ENCODE data around the gene CCDC107. TPM values are rescaled to one million over a fixed set of nuclear protein-coding genes. Genes with fewer than 3 reads are reported as not detected.
A peak's percentile ranks its signal among the peaks of the same experiment; 100 is the strongest.
"Not testable (repeated sequence)": the region's sequence is repeated elsewhere in the genome, so short reads cannot be mapped to it uniquely, and the experiment has no call there.

The CCDC107 gene
- total RNA-seq, 3 donors from 2014 or later (not counting 1 experiment from before 2014, with no cell fraction given): 30.9 to 37.9 (median 36.8) TPM

GRCh38 chr9:35639631-35640030 lies 18.5 kb upstream of the CCDC107 start:
- peaks cover 54% of the 10 kb centered on the region for H3K4me1 ChIP-seq (ENCODE audit: control insufficient read depth, insufficient read depth, low read length)
- H3K27ac ChIP-seq (ENCODE audit: low read length): peak overlapping the region; percentile 80
- no peaks in the 10 kb centered on the region for H3K36me3 ChIP-seq (ENCODE audit: control insufficient read depth, insufficient read depth, low read length)
- DNase-seq: no peak
- Mint-ChIP-seq H3K36me3 (no peaks in the 10 kb centered on the region), H3K27ac (peak overlapping the region; percentile 94 to 97), H3K4me3 (peak overlapping the region; percentile 68), H3K4me1 (peaks cover 72 to 82% of the 10 kb centered on the region in 2 donors), H3K27me3 (ENCODE audit: low read depth in 2 of 2) (no peaks in the 10 kb centered on the region), H3K9me3 (no peaks in the 10 kb centered on the region)
- TF ChIP-seq, protein P1, sequence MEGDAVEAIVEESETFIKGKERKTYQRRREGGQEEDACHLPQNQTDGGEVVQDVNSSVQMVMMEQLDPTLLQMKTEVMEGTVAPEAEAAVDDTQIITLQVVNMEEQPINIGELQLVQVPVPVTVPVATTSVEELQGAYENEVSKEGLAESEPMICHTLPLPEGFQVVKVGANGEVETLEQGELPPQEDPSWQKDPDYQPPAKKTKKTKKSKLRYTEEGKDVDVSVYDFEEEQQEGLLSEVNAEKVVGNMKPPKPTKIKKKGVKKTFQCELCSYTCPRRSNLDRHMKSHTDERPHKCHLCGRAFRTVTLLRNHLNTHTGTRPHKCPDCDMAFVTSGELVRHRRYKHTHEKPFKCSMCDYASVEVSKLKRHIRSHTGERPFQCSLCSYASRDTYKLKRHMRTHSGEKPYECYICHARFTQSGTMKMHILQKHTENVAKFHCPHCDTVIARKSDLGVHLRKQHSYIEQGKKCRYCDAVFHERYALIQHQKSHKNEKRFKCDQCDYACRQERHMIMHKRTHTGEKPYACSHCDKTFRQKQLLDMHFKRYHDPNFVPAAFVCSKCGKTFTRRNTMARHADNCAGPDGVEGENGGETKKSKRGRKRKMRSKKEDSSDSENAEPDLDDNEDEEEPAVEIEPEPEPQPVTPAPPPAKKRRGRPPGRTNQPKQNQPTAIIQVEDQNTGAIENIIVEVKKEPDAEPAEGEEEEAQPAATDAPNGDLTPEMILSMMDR (IDR thresholded peaks at IDR 0.05): no peak
- H3K9me3 ChIP-seq (ENCODE audit: control insufficient read depth, insufficient read depth, low read length): no peaks in the 10 kb centered on the region
- ATAC-seq: peak in 2 of 3 donors; percentile 25 to 27
- intact Hi-C loops (cut with micrococcal nuclease): no loop called here
- WGBS (ENCODE audit: insufficient coverage): no CpG with 5 or more reads among the region's 1 CpG
- no peak overlapping the region for H3K4me3 ChIP-seq (ENCODE audit: low read length)
- H3K27me3 ChIP-seq (ENCODE audit: control insufficient read depth, insufficient read depth, low read length): no peaks in the 10 kb centered on the region

GRCh38 chr9:35640431-35640830 lies 17.7 kb upstream of the CCDC107 start:
- H3K4me3 ChIP-seq (ENCODE audit: low read length); ATAC-seq; H3K36me3 ChIP-seq (ENCODE audit: control insufficient read depth, insufficient read depth, low read length); H3K9me3 Mint-ChIP-seq; H3K4me3 Mint-ChIP-seq; H3K9me3 ChIP-seq (ENCODE audit: control insufficient read depth, insufficient read depth, low read length); H3K27me3 ChIP-seq (ENCODE audit: control insufficient read depth, insufficient read depth, low read length); H3K36me3 Mint-ChIP-seq; DNase-seq; H3K27me3 Mint-ChIP-seq (ENCODE audit: low read depth in 2 of 2); intact Hi-C loops (cut with micrococcal nuclease); H3K27ac ChIP-seq (ENCODE audit: low read length): not testable (repeated sequence)
- Mint-ChIP-seq H3K4me1 (peaks cover 66 to 75% of the 10 kb centered on the region in 2 donors), H3K27ac (peak overlapping the region; percentile 94 to 97)
- peaks cover 61% of the 10 kb centered on the region for H3K4me1 ChIP-seq (ENCODE audit: control insufficient read depth, insufficient read depth, low read length)
- 99% methylated on average over 15 of the region's 15 CpGs for WGBS (ENCODE audit: insufficient coverage)

GRCh38 chr9:35641478-35641877 lies 16.6 kb upstream of the CCDC107 start:
- H3K4me1 Mint-ChIP-seq: peaks cover 61 to 74% of the 10 kb centered on the region in 2 donors
- not testable (repeated sequence) for H3K27ac ChIP-seq (ENCODE audit: low read length)

DNA sequence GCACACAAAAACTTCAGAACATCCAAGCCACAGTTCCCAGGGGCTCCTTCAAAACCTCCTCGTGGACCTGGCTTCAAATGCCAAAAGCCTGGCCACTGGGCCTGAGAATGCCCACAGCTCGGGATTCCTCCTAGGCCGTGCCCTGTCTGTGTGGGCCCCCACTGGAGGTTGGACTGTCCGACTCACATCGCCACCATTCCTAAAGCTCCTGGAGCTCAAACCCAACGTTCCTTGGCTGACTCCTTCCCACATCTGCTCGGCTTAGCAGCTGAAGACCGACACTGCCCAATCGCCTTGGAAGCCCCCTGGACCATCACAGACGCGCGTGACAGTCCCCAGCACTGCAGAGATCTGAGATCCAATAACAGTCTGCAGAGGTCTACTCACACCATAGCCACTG lies 15.0 kb upstream of the CCDC107 start:
- Mint-ChIP-seq H3K4me3 (no peak overlapping the region), H3K9me3 (no peaks in the 10 kb centered on the region), H3K27me3 (ENCODE audit: low read depth in 2 of 2) (no peaks in the 10 kb centered on the region), H3K4me1 (peaks cover 56 to 71% of the 10 kb centered on the region in 2 donors), H3K36me3 (no peaks in the 10 kb centered on the region), H3K27ac (no peak overlapping the region)
- DNase-seq (no peak), ATAC-seq (no peak)
- Histone ChIP-seq H3K4me3 (ENCODE audit: low read length) (no peak overlapping the region), H3K9me3 (ENCODE audit: control insufficient read depth, insufficient read depth, low read length) (no peaks in the 10 kb centered on the region), H3K27ac (ENCODE audit: low read length) (no peak overlapping the region), H3K27me3 (ENCODE audit: control insufficient read depth, insufficient read depth, low read length) (no peaks in the 10 kb centered on the region), H3K4me1 (ENCODE audit: control insufficient read depth, insufficient read depth, low read length) (peaks cover 60% of the 10 kb centered on the region), H3K36me3 (ENCODE audit: control insufficient read depth, insufficient read depth, low read length) (no peaks in the 10 kb centered on the region)
- WGBS (ENCODE audit: insufficient coverage): 97% methylated on average over 12 of the region's 12 CpGs
- intact Hi-C loops (cut with micrococcal nuclease): no loop called here
- TF ChIP-seq, protein P1 (IDR thresholded peaks at IDR 0.05): no peak

More at GRCh38 chr9:35641478-35641877, 16.6 kb upstream of the CCDC107 start:
- H3K27me3 ChIP-seq (ENCODE audit: control insufficient read depth, insufficient read depth, low read length); H3K9me3 Mint-ChIP-seq; H3K9me3 ChIP-seq (ENCODE audit: control insufficient read depth, insufficient read depth, low read length); DNase-seq; ATAC-seq; H3K4me3 ChIP-seq (ENCODE audit: low read length); intact Hi-C loops (cut with micrococcal nuclease); H3K36me3 ChIP-seq (ENCODE audit: control insufficient read depth, insufficient read depth, low read length); H3K27me3 Mint-ChIP-seq (ENCODE audit: low read depth in 2 of 2); H3K36me3 Mint-ChIP-seq: not testable (repeated sequence)
- peak overlapping the region; percentile 94 to 97 for H3K27ac Mint-ChIP-seq
- 70% methylated on average over 2 of the region's 3 CpGs for WGBS (ENCODE audit: insufficient coverage)
- peak overlapping the region; percentile 59 for H3K4me3 Mint-ChIP-seq
- peaks cover 62% of the 10 kb centered on the region for H3K4me1 ChIP-seq (ENCODE audit: control insufficient read depth, insufficient read depth, low read length)

DNA sequence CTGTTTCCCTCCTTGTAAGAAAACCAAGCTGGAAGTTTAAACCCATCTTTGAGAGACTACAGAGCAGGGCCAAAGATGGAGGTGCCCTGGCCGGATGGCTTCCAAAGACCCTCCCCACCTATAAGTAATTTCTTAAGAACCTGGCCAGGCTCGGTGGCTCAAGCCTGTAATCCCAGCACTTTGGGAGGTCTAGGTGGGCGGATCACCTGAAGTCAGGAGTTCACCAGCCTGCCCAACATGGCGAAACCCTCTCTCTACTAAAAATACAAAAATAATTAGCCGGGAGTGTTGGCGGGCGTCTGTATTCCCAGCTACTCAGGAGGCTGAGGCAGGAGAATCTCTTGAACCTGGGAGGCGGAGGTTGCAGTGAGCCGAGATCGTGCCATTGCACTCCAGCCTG lies 12.4 kb upstream of the CCDC107 start:
- not testable (repeated sequence) for H3K27me3 ChIP-seq (ENCODE audit: control insufficient read depth, insufficient read depth, low read length); H3K27me3 Mint-ChIP-seq (ENCODE audit: low read depth in 2 of 2); ATAC-seq; H3K9me3 Mint-ChIP-seq; H3K9me3 ChIP-seq (ENCODE audit: control insufficient read depth, insufficient read depth, low read length); H3K36me3 ChIP-seq (ENCODE audit: control insufficient read depth, insufficient read depth, low read length); DNase-seq; H3K36me3 Mint-ChIP-seq
- intact Hi-C loops (cut with micrococcal nuclease): loop anchor here (1.0 to 2.0 kb wide), 3 partner anchors 41 to 170 kb away; partner anchors contain the start of genes CREB3, HINT2 and TLN1
- peaks cover 70% of the 10 kb centered on the region for H3K4me1 ChIP-seq (ENCODE audit: control insufficient read depth, insufficient read depth, low read length)
- Mint-ChIP-seq H3K27ac (peak overlapping the region; percentile 98), H3K4me3 (peak overlapping the region; percentile 99), H3K4me1 (peaks cover 52 to 67% of the 10 kb centered on the region in 2 donors)
- H3K4me3 ChIP-seq (ENCODE audit: low read length): peak overlapping the region; percentile 55
- 43% methylated on average over 10 of the region's 10 CpGs for WGBS (ENCODE audit: insufficient coverage)
- peak overlapping the region; percentile 82 for H3K27ac ChIP-seq (ENCODE audit: low read length)
